Thyroid gland (tissue), 4 donors: ENCODE results near the gene FUOM. TPM values are rescaled to one million over a fixed set of nuclear protein-coding genes. Genes with fewer than 3 reads are reported as not detected.

ENCODE experiments used
- DNase-seq, 2 donors: peaks; one replicate each; pipeline ENCODE4 v3.0.0-alpha.2; 2019
- H3K27ac ChIP-seq, 3 donors: fragments of 200-600 bp; sonication (generic); 1 replicate in 2 of 3; 2 replicates in 1 of 3; pipeline ENCODE4 v1.5.1; 2016 to 2019; ENCODE audit warnings: mild to moderate bottlenecking in 1 of 3, moderate library complexity in 1 of 3
- H3K27me3 ChIP-seq: fragments of 200-600 bp; sonication (generic); one replicate; pipeline ENCODE4 v1.5.1; 2019
- H3K36me3 ChIP-seq, 2 donors: fragments of 200-600 bp; sonication (generic); one replicate each; pipeline ENCODE4 v1.5.1; 2016 to 2019
- H3K4me1 ChIP-seq, 2 donors: fragments of 200-600 bp; sonication (generic); one replicate each; pipeline ENCODE4 v1.5.1; 2017 to 2019
- H3K4me3 ChIP-seq, 3 donors: fragments of 200-600 bp; sonication (generic); replicated peaks in 1 of 3; 1 replicate in 2 of 3; 2 replicates in 1 of 3; pipeline ENCODE4 v1.5.1; 2016; ENCODE audit warnings: mild to moderate bottlenecking in 1 of 3
- H3K9me3 ChIP-seq: fragments of 200-600 bp; sonication (generic); one replicate; pipeline ENCODE4 v1.5.1; 2017
- CTCF ChIP-seq, 6 experiments: fragments of 200-600 bp in 3 of 6; fragments of 450-650 bp in 3 of 6; sonication (generic) in 3 of 6; IDR thresholded peaks; one replicate each; pipeline ENCODE4 v1.5.1; 2016 to 2019; ENCODE audit warnings: antibody characterized with exemption in 6 of 6, mild to moderate bottlenecking in 2 of 6, inconsistent platforms in 1 of 6, moderate library complexity in 1 of 6
- POLR2A ChIP-seq, 2 donors: fragments of 450-650 bp; IDR thresholded peaks; one replicate each; pipeline ENCODE4 v1.6.1; 2017; ENCODE audit warnings: antibody characterized with exemption in 2 of 2, mild to moderate bottlenecking in 2 of 2, moderate library complexity in 1 of 2
- WGBS, 2 donors: methylation state at CpG; one replicate each; pipeline ENCODE4 v1.1.5; 2017; 5-methylcytosine and 5-hydroxymethylcytosine counted together
- intact Hi-C: fragments of 100-400 bp; cut with DNase I; formaldehyde crosslinking; loops from one replicate; pipeline ENCODE4 v1.15.1; 2023
- total RNA-seq, 4 donors: library from RNA; depleted of rRNA; stranded (reverse); fragments of >200 nt; gene quantifications; one replicate each; pipeline ENCODE4 v1.2.3, GENCODE V29; 2016

FUOM gene
- total RNA-seq, 4 donors from 2014 or later, result 7.4 to 25.9 (median 18.9) TPM

- intact Hi-C loops, result loop anchor here (5.0 kb wide), 1 partner anchor 168 kb away; no protein-coding TSS in a partner anchor
- WGBS, 2 donors, result 9% methylated on average over 31 to 37 of the region's 37 CpGs
- H3K27me3 ChIP-seq, result peaks cover 15% of the 10 kb centered on the region
Measured at GRCh38 chr10:133329491-133330202, 28.2 kb downstream of the FUOM start.

GRCh38 chr10:133328358-133329343 is 29.2 kb downstream of the FUOM start:
- no peak for DNase-seq
- H3K4me1 ChIP-seq, result peaks cover 6 to 18% of the 10 kb centered on the region in 2 donors
- no peaks in the 10 kb centered on the region for H3K36me3 ChIP-seq
- intact Hi-C loops, result loop anchor here (5.0 kb wide), 1 partner anchor 169 kb away; no protein-coding TSS in a partner anchor
- no peak overlapping the region for H3K4me3 ChIP-seq
- H3K9me3 ChIP-seq, result no peaks in the 10 kb centered on the region
- whole genome bisulfite sequencing, 2 donors, result 80 to 91% methylated on average over 14 to 15 of the region's 15 CpGs
- TF ChIP-seq CTCF (IDR thresholded peaks at IDR 0.05) (no peak), POLR2A (IDR thresholded peaks at IDR 0.05) (no peak)
- peaks cover 14% of the 10 kb centered on the region for H3K27me3 ChIP-seq
- no peak overlapping the region for H3K27ac ChIP-seq

More at GRCh38 chr10:133329491-133330202, 28.2 kb downstream of the FUOM start:
- H3K4me1 ChIP-seq, result peaks cover 6 to 17% of the 10 kb centered on the region in 2 donors
- H3K4me3 ChIP-seq, result no peak overlapping the region
- TF ChIP-seq CTCF (IDR thresholded peaks at IDR 0.05) (peak; percentile 68 to 99 (median 86)), POLR2A (IDR thresholded peaks at IDR 0.05) (no peak)
- DNase-seq, result peak; percentile 81 to 86
- H3K9me3 ChIP-seq, result no peaks in the 10 kb centered on the region
- H3K27ac ChIP-seq, result no peak overlapping the region
- H3K36me3 ChIP-seq, result no peaks in the 10 kb centered on the region

- peaks cover 14% of the 10 kb centered on the region for H3K27me3 ChIP-seq
- intact Hi-C loops, result loop anchor here (5.0 kb wide), 1 partner anchor 169 kb away; no protein-coding TSS in a partner anchor
- no peak overlapping the region for H3K4me3 ChIP-seq
- no peaks in the 10 kb centered on the region for H3K9me3 ChIP-seq
- H3K4me1 ChIP-seq, result peaks cover 6 to 18% of the 10 kb centered on the region in 2 donors
- no peak overlapping the region for H3K27ac ChIP-seq
- 20 to 43% methylated on average over 6 to 11 of the region's 12 CpGs for WGBS, 2 donors
- no peak for DNase-seq
- no peak for TF ChIP-seq POLR2A (IDR thresholded peaks at IDR 0.05)
- no peak for TF ChIP-seq CTCF (IDR thresholded peaks at IDR 0.05)
- no peaks in the 10 kb centered on the region for H3K36me3 ChIP-seq
Measured at GRCh38 chr10:133327651-133328357, 30.0 kb downstream of the FUOM start.

- intact Hi-C loops, result loop anchor here (5.0 kb wide), 1 partner anchor 170 kb away; no protein-coding TSS in a partner anchor
- Histone ChIP-seq H3K27me3 (peaks cover 14% of the 10 kb centered on the region), H3K9me3 (no peaks in the 10 kb centered on the region), H3K4me1 (peaks cover 6 to 18% of the 10 kb centered on the region in 2 donors), H3K4me3 (no peak overlapping the region), H3K36me3 (no peaks in the 10 kb centered on the region), H3K27ac (no peak overlapping the region)
- DNase-seq, result no peak
- no peak for TF ChIP-seq CTCF (IDR thresholded peaks at IDR 0.05)
- TF ChIP-seq POLR2A (IDR thresholded peaks at IDR 0.05), result no peak
- 22 to 25% methylated on average over 18 to 24 of the region's 28 CpGs for WGBS, 2 donors
Measured at GRCh38 chr10:133326745-133327650, 30.8 kb downstream of the FUOM start.
